Mucosa of gallbladder (tissue), 1 donor: ENCODE results near the gene SLC45A2. TPM values are rescaled to one million over a fixed set of nuclear protein-coding genes. Genes with fewer than 3 reads are reported as not detected.
"Not testable (repeated sequence)": the region's sequence is repeated elsewhere in the genome, so short reads cannot be mapped to it uniquely, and the experiment has no call there.

ENCODE experiments used
- DNase-seq: peaks from one replicate; pipeline ENCODE4 v3.0.0-alpha.2; 2020; ENCODE audit warnings: low spot score
- total RNA-seq: library from RNA; stranded (reverse); gene quantifications from one replicate; pipeline ENCODE4 v1.2.1, GENCODE V29; 2021
- donor health status: DM: no; HTN: no; CAD: no.

SLC45A2 gene
- total RNA-seq, 1 donor from 2014 or later: 0.66 TPM

DNA sequence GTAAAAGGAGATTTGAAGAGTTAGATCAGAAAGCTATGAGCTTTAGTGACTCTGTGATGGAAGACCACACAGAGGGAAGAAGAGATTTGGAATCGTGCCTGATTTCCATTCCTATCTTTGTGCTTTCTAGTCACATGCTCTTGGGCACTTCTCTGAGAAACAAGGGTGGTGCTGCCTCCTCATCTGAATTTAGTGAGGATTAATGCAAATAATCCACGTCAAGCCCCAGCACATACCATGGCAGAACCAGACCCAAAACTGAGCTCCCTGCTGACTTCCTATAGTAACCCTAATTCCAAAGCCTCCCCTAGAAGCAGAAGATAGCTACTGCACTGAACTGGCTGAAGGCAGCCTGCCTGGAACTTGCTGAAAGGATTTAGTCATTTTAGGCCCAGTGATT, 17.7 kb downstream of the SLC45A2 start:
- no peak for DNase-seq

DNA sequence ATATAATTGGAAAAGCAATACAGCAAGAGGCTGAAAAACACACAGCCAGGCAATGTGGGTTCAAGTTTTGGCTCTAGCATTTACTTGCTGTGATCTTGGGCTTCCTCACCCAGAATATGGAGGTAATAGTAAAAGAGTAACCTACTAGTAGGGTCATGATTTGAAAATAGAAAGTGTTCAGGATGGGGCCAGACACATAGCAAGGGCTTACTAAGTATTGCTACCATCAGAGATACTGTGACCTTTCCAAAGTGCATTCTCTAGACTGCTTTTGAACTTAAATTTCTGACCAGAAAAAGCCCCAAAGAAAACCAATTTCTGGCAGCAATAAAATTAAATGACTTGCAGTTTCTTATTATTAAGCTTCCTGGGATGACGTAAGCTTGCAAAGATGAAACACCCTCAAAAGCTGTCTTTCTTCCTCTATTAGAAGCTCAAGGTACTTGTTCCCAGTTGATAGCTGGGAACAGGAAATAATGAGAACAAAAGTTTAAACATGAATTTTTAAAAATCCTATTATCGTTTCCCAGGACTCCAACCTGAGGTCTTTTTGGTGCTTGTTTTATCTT, 20.3 kb downstream of the SLC45A2 start:
- no peak for DNase-seq

- DNase-seq: no peak
These were observed 26.3 kb downstream of the SLC45A2 start for GRCh38 chr5:33958176-33958575.

GRCh38 chr5:33957577-33958150, 26.8 kb downstream of the SLC45A2 start:
- DNase-seq: no peak

GRCh38 chr5:33952175-33952574, 32.3 kb downstream of the SLC45A2 start:
- not testable (repeated sequence) for DNase-seq

DNA sequence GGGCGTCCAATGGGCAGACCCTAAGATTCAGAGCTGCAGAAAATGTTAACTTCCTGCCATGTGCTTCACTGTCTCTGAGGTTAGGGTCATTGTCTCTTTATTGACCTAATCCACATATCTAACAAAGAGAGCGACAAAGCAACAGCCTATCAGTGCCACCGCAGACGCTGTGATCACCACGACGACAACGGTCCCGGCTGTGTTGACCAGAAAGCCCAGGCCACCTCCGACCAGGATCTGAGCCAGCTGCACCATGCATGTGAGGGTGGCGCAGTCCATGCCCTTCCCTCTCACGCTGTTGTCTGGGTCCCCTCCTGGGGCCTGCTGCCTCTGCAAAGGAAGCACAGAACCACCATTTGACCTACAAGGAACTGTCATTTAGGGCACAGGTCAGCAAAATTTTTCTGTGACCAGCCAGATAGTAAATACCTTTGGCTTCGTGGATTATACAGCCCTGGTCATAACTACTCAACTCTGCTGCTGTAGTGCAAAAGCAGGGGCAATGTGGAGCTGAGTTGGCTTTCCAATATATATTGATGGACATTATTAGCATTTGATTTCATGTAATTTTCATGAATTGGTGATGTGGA, 39.9 kb downstream of the SLC45A2 start:
- DNase-seq: no peak

GRCh38 chr5:33941090-33941489, 43.4 kb downstream of the SLC45A2 start:
- no peak for DNase-seq

GRCh38 chr5:33939556-33940262, 44.8 kb downstream of the SLC45A2 start:
- DNase-seq: no peak

- DNase-seq: no peak
These were observed 45.6 kb downstream of the SLC45A2 start for GRCh38 chr5:33938881-33939280.

GRCh38 chr5:33938507-33938796, 46.0 kb downstream of the SLC45A2 start:
- no peak for DNase-seq

DNA sequence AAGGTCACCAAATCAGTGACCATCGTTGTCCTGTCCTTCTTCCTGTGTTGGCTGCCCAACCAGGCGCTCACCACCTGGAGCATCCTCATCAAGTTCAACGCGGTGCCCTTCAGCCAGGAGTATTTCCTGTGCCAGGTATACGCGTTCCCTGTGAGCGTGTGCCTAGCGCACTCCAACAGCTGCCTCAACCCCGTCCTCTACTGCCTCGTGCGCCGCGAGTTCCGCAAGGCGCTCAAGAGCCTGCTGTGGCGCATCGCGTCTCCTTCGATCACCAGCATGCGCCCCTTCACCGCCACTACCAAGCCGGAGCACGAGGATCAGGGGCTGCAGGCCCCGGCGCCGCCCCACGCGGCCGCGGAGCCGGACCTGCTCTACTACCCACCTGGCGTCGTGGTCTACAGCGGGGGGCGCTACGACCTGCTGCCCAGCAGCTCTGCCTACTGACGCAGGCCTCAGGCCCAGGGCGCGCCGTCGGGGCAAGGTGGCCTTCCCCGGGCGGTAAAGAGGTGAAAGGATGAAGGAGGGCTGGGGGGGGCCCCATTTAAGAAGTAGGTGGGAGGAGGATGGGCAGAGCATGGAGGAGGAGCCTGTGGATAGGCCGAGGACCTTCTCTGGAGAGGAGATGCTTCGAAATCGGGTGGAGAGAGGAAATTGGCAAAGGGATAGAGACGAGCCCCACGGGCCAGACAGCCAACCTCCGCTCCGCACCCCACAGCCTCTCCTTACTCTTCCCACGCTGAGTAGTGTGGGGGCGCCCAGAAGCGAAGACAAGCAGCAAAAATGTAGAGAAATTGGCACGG, 46.6 kb downstream of the SLC45A2 start:
- no peak for DNase-seq

DNA sequence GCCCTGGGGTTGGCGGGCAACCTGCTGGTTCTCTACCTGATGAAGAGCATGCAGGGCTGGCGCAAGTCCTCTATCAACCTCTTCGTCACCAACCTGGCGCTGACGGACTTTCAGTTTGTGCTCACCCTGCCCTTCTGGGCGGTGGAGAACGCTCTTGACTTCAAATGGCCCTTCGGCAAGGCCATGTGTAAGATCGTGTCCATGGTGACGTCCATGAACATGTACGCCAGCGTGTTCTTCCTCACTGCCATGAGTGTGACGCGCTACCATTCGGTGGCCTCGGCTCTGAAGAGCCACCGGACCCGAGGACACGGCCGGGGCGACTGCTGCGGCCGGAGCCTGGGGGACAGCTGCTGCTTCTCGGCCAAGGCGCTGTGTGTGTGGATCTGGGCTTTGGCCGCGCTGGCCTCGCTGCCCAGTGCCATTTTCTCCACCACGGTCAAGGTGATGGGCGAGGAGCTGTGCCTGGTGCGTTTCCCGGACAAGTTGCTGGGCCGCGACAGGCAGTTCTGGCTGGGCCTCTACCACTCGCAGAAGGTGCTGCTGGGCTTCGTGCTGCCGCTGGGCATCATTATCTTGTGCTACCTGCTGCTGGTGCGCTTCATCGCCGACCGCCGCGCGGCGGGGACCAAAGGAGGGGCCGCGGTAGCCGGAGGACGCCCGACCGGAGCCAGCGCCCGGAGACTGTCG, 47.3 kb downstream of the SLC45A2 start:
- DNase-seq: no peak

DNA sequence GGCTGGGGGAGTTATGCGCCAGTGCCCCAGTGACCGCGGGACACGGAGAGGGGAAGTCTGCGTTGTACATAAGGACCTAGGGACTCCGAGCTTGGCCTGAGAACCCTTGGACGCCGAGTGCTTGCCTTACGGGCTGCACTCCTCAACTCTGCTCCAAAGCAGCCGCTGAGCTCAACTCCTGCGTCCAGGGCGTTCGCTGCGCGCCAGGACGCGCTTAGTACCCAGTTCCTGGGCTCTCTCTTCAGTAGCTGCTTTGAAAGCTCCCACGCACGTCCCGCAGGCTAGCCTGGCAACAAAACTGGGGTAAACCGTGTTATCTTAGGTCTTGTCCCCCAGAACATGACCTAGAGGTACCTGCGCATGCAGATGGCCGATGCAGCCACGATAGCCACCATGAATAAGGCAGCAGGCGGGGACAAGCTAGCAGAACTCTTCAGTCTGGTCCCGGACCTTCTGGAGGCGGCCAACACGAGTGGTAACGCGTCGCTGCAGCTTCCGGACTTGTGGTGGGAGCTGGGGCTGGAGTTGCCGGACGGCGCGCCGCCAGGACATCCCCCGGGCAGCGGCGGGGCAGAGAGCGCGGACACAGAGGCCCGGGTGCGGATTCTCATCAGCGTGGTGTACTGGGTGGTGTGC, 48.0 kb downstream of the SLC45A2 start, which contains the start of gene RXFP3:
TSS of gene RXFP3 (plus strand) at position 6 of the 636 bp plus-strand sequence. CDS start at position 361, 355 bp downstream.
- DNase-seq: no peak

- DNase-seq: peak; percentile 34
These were observed 48.5 kb downstream of the SLC45A2 start for GRCh38 chr5:33936004-33936380.

DNA sequence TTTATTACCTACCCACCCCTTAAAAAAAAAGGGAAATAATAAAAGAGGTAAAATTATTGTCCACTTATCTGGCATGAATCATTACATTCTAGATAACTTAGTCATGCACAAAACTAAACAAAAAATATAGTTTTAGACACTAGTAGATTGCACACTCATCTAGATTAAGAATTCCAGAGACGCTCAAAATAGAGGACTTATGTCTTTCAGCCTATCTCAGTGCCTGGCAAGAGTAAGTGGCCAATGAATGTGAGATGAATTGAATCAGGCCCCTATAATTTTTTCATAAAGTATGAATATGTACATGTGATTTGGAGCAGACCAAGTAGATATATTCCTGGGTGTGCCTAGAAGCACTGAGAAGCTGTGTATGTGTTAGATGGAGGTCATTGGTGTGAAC, 50.3 kb downstream of the SLC45A2 start:
- DNase-seq: no peak

DNA sequence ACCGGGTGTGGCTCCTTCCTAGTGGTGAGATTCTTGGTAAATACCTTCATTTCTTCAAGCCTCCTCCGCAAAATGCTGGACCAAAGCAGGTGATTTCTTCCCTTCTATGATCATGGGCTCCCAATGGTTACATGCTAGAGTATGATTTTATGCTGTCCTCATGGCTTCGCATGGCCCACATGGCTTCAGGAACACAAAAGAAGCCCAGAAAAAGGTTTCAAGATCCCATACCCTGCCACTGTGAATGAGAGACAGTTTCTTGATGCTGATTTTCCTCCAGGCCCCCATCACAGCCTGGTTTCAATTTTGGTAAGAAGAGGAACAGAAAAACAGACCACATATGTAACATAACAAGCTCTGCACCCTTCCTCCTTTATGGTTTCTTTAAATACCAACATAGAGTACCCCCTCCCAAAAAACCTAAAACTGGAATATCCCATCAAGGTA, 50.7 kb downstream of the SLC45A2 start:
- DNase-seq: no peak

DNA sequence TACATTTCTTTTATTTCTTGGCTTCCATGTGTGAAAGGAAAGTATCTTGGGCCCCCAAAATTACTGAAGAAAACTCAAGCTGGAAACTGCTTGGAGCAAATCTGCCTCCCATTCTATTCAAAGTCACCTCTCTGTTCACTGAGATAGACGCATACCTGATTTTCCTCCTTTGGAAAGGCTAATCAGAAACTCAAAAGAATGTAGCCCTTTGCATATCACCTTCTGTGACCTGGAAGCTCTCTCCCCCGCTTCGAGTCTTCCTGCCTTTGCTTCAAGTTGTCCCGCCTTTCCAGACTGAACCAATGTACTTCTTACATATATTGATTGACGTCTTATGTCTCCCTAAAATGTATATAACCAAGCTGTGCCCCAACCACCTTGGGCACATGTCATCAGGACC, 53.4 kb downstream of the SLC45A2 start:
- no peak for DNase-seq

DNA sequence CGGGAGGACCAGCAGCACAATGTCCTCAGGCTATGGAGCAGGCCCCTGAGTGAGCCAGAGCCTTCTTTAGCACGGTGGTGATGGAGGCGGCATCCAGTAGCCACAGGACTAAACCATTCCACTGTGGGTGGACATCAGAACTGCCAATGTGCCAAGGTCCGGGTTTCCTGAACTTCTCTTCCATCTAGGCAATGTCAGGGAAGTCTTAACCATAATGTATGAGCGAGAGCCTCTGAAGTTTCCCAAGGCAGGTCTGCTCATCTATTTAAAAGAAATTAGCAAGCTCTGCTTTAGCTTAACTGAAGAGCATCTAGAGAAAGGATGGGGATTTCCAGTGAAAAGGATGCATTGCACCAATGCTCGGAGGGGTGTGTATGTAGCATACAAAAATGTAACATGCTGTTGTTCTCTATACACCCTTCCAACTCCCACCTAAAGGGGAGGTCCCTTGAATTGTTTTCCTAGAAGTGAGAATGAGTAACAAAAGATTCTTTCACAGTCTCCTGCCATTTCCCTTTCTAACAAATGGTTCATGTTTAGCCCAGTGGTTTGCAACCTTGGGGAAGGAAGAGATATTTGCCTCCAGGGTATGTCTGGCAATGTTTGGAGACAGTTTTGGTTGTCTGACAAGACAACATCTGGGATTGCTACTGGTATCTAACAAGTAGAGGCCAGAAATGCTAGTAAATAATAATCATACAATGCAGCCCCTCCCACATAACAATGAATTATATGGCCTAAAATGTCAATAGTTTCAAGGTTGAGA, 54.4 kb downstream of the SLC45A2 start:
- no peak for DNase-seq

GRCh38 chr5:33928283-33928682, 56.2 kb downstream of the SLC45A2 start:
- no peak for DNase-seq

- no peak for DNase-seq
These were observed 56.8 kb downstream of the SLC45A2 start for GRCh38 chr5:33927685-33928084.
